ENCODE measurements around the gene MIPOL1.

Gene MIPOL1

DNA sequence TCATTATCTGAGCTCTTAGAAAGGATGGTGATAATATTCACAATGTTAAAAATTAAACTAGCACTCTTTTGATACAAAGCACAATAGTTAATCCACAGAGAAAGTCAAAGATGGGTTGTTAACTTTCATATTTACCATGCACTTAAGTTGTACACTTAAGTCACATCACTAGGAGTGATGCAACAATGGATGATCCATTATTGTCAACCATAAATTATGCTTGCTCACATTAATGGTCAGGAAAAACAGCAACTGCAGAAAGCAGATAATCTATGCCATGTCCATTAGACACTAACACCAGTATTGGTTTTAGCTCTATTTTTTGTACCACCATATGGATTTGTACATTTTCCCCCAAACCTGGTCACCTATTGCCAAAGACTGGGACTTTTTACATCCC lies 201.8 kb downstream of the MIPOL1 start:
- Mint-ChIP-seq H3K9me3 (peaks cover 25% of the 10 kb centered on the region), H3K4me1 (no peaks in the 10 kb centered on the region), H3K36me3 (ENCODE audit: low read depth) (peaks cover 39% of the 10 kb centered on the region), H3K27ac (no peak overlapping the region), H3K4me3 (no peak overlapping the region), H3K27me3 (ENCODE audit: low read depth, poor library complexity) (no peaks in the 10 kb centered on the region)
- TF ChIP-seq, protein P1, sequence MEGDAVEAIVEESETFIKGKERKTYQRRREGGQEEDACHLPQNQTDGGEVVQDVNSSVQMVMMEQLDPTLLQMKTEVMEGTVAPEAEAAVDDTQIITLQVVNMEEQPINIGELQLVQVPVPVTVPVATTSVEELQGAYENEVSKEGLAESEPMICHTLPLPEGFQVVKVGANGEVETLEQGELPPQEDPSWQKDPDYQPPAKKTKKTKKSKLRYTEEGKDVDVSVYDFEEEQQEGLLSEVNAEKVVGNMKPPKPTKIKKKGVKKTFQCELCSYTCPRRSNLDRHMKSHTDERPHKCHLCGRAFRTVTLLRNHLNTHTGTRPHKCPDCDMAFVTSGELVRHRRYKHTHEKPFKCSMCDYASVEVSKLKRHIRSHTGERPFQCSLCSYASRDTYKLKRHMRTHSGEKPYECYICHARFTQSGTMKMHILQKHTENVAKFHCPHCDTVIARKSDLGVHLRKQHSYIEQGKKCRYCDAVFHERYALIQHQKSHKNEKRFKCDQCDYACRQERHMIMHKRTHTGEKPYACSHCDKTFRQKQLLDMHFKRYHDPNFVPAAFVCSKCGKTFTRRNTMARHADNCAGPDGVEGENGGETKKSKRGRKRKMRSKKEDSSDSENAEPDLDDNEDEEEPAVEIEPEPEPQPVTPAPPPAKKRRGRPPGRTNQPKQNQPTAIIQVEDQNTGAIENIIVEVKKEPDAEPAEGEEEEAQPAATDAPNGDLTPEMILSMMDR (IDR thresholded peaks at IDR 0.05), result no peak
- no peak for DNase-seq

DNA sequence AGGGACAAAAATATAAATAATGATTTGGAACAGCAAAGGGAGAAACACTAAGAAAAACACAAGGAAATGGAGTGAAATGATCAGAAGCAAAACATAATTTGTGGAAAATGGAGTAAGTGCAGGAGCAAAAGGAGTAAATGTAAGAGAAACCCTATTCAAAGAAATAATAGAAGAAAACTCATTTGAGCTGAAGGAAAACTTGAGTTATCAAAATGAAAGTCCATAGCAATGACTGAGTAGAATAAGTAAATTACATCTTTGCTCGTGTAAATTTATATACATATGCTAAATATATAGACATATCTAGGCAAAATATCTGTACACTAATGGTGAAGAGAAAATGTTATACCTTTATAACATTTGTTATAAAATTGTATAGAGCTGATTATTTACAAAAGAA lies 203.4 kb downstream of the MIPOL1 start:
- Mint-ChIP-seq H3K4me1 (no peaks in the 10 kb centered on the region), H3K9me3 (peaks cover 9% of the 10 kb centered on the region), H3K36me3 (ENCODE audit: low read depth) (peaks cover 24% of the 10 kb centered on the region), H3K4me3 (no peak overlapping the region), H3K27me3 (ENCODE audit: low read depth, poor library complexity) (no peaks in the 10 kb centered on the region), H3K27ac (no peak overlapping the region)
- DNase-seq, result no peak
- TF ChIP-seq, protein P1 (IDR thresholded peaks at IDR 0.05), result no peak

DNA sequence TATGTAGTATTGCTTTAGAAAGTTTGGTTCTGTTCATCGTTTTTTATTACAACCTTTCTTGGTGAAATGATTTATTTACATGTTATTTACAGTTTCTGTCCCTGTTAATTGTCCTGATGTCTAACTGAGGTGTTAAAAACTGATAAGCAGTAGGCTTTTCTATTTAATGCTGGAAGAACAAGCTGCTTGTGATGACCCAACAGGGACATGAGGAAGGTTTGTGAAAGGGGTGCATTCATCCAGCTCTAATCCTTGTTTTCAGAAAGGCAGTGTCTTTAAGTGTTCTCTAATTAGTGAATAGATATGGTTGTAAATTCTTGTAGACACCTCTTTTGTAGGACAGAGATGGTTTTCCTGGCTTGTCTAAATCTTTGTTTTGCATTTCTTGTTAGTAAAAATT lies 205.9 kb downstream of the MIPOL1 start:
- TF ChIP-seq, protein P1 (IDR thresholded peaks at IDR 0.05), result no peak
- Mint-ChIP-seq H3K4me3 (no peak overlapping the region), H3K27me3 (ENCODE audit: low read depth, poor library complexity) (no peaks in the 10 kb centered on the region), H3K4me1 (no peaks in the 10 kb centered on the region), H3K36me3 (ENCODE audit: low read depth) (peaks cover 5% of the 10 kb centered on the region), H3K27ac (no peak overlapping the region), H3K9me3 (no peaks in the 10 kb centered on the region)
- no peak for DNase-seq

DNA sequence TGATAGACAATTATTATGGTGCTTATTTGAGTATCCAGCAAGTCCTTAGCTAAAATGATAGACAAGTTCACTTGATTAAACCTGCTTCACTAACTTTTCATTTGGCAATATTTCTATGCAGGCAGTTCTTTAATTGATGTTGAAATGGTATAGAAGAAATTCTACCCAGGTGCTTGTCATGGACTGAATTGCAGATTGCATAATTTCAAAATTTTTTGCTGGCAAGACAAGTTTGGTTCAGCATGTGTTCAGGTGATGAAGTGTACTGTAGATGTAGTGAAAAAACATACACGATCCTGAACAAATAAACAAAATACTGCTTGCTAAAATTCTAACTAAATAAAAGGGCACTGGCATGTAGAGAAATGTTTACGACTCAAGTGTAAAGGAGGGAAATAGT lies 208.4 kb downstream of the MIPOL1 start:
- H3K27ac Mint-ChIP-seq, result no peak overlapping the region
- H3K4me1 Mint-ChIP-seq, result no peaks in the 10 kb centered on the region
- H3K27me3 Mint-ChIP-seq (ENCODE audit: low read depth, poor library complexity), result no peaks in the 10 kb centered on the region
- no peak overlapping the region for H3K4me3 Mint-ChIP-seq
- TF ChIP-seq, protein P1 (IDR thresholded peaks at IDR 0.05), result no peak
- no peak for DNase-seq
- H3K36me3 Mint-ChIP-seq (ENCODE audit: low read depth), result no peaks in the 10 kb centered on the region
- no peaks in the 10 kb centered on the region for H3K9me3 Mint-ChIP-seq

DNA sequence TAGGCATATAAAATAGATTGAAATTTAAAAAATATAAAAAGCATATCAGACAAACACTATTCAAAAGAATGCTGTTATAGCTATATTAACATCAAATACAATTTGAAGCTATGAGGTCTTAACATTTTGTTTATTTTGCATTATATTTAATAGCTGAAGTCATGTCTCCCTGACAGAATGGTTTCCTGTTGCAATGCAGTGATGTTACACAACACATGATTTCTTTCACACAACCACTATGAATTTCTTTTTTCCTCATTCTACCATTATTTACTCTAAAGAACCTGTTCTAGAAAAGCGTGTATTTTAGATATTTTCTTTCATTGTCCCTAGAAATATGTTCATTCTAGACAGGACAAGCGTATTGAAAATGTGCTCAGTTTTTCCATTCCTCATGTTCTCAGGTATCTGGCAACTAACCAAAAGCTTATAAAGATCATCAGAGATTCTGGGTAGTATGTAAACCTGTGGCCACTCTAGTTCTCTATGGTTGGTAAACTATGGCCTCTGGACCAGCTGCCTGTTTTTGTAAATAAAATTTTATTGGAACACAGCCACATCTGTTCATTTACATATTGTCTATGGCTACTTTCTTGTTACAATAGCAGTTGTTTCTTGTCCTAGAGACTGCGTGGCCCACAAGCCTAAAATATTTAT lies 213.5 kb downstream of the MIPOL1 start:
- H3K4me1 Mint-ChIP-seq, result no peaks in the 10 kb centered on the region
- no peak overlapping the region for H3K27ac Mint-ChIP-seq
- no peaks in the 10 kb centered on the region for H3K27me3 Mint-ChIP-seq (ENCODE audit: low read depth, poor library complexity)
- DNase-seq, result no peak
- H3K9me3 Mint-ChIP-seq, result no peaks in the 10 kb centered on the region
- H3K4me3 Mint-ChIP-seq, result no peak overlapping the region
- no peaks in the 10 kb centered on the region for H3K36me3 Mint-ChIP-seq (ENCODE audit: low read depth)
- TF ChIP-seq, protein P1 (IDR thresholded peaks at IDR 0.05), result no peak

DNA sequence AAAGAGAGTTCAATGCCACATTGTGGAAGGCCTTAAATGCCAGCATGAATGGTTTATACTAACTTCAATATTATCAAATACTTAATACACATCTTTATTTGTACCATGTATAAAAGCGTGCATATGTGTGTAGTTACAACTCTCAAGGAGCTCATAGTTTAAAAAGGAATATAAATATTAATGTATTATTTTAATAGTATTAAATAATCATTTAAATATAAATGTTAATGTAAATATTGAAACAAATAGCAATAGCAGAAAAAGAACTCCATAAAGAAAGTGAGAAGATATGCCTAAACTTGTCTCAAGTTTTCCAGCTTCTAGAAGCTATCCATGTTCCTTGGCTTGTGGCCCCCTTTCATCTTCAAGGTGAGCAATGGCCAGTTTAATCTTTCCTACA lies 215.3 kb downstream of the MIPOL1 start:
- Mint-ChIP-seq H3K9me3 (no peaks in the 10 kb centered on the region), H3K4me1 (no peaks in the 10 kb centered on the region), H3K27me3 (ENCODE audit: low read depth, poor library complexity) (no peaks in the 10 kb centered on the region), H3K36me3 (ENCODE audit: low read depth) (no peaks in the 10 kb centered on the region), H3K4me3 (no peak overlapping the region), H3K27ac (no peak overlapping the region)
- TF ChIP-seq, protein P1 (IDR thresholded peaks at IDR 0.05), result no peak
- DNase-seq, result no peak
